CD4-positive, alpha-beta T cell treated with Interleukin-4 for 4 hours (primary cell): Measurements from ENCODE around the gene LRRC8D.
"Not testable (repeated sequence)": the region's sequence is repeated elsewhere in the genome, so short reads cannot be mapped to it uniquely, and the experiment has no call there.

ENCODE experiments used
- DNase-seq: peaks from one replicate; pipeline ENCODE4 v3.0.0-alpha.2; 2020

Gene LRRC8D

DNA sequence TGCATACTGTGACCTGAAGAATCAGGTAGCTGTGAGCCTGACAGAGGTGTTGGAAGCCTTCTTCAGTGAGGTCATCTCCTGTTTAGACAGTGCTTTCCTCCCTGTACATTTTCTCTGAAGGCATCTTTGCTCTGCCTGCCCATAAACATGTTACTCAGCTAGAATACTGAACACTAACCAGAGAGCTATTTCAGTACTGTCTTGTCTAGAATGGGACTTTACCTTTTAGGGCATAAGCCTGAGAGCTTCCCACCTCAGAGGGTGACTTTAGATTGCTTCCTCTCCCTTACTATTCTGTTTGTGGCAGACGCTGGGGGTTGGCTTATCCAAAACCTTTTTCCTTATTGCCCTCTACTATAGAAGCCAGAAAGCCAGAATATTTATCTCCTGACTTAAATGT lies 150.8 kb downstream of the LRRC8D start:
- no peak for DNase-seq

DNA sequence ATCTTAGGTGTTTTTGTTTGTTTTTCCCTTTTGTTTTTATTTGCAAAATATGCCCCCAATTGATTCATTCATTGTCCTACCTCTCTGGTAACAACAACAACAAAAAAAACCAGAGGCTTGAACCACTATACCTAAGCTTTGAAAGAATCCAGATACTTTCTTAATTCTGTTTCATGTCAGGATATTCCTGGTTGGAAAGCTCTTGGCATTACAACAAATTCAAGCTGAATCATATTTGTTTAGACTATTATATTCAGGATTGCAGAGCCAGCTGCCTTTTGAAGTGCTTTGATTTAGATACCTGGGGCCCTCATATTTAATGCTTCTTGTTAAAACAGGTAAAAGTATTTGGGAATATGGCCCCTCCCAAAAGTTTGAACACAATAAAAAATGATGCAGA lies 151.2 kb downstream of the LRRC8D start:
- no peak for DNase-seq

DNA sequence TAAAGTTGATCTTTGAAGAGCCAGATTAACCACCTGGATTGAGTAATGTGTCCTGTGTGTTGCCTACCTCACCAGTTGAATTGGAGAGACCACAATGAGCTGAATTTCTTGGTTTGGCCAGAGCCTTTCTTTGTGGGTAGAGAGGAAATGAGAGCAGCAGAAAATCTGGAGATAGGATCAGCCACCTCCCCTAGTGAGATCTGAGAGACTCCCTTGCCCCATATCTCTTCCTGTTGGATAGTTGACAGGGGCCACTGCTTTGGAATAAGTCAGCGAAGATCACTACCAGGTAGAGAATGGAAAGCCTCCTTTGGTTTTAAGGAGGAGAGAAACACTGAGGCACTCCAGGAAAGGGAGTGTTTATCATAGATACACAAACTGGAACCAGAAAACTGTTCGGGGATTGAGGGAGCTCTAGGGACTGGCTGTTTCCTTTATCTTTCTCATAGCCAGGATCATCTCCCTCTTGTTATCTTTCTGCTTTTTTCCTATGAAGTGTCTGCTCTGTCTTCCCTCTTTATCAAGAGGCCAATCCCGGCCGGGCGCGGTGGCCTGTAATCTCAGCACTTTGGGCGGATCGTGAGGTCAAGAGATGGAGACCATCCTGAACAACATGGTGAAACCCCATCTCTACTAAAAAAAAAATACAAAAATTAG lies 152.8 kb downstream of the LRRC8D start:
- no peak for DNase-seq

DNA sequence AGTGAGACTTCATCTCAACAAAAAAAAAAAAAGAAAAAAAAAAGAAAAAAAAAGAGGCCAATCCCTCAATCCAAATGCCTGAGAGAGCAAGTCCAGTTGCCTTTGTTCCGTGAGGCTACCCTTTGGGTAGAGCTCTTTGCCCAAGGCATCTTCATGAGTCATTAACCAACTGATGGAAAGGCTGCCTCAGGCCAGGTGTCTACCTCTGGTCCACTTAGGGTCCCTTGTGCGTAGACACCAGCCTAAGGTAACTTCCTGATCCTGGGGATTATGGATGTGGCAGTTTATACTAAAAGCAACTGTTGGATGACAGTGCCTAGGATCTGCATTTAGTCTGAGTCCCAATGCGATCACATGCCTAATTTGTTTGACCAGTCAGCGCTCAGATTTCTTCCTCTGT lies 153.4 kb downstream of the LRRC8D start:
- DNase-seq = no peak

DNA sequence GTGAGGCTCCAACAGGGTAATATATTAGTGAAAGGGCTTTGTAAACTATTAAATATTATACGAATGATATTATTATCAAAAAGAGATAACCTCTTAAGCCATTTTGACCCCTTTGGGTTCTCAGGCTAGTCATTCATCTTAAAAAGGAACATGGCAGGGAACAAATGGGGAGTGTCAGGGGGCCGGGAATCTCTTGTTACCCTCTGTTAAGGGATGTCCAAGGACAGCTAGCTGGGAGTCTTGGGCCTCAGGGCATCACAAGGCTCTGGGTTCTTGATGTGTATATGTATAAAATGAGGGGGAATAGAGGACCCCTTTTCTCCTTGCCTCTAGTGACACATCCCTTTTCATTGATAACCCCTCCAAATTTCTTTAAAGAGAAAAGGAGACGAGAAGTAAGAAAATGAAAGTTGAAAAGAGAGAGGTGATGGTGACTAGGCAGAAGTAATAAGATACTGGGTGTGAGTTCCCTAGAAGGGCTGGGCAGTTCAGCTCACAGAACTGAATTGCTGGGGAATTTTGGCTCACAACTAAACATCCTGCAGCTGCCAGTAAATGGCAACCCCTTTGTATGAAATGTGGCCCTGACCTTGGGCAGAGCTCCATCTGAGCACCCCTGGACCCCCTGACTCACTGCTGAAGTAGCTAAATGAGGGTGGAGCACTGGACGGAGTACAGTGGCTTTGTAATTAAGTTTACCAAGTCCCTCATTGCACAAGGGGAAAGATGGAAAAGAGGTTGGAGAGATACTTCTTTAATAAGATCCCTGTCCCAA lies 154.1 kb downstream of the LRRC8D start:
- DNase-seq = no peak

DNA sequence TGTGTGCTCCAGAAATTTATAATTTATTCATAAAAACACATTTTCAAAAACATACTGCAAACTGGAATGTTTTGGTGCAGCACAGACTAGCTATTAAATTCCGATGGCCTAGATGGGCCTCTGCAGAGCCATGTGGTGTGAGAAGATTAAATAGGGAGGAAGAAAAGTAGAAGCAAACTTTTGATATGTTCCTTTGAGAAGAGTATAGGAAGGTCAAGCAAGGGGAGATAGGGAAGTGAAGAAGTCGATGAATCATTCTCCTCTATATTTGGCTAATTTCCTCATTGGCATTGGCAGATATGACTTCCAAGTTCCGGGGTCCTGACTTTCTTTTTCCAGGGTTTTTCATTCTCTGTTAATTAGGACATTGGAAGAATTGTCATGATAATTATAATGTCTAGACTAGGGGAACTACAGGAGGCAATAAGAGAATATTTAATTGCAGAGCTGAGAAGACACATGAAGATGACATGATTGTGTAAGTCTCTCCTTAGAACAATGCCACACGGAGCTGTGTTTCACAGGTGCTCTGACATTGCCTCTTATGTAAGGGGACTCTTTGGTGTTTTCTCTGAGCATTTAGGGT lies 154.8 kb downstream of the LRRC8D start:
- DNase-seq = no peak

DNA sequence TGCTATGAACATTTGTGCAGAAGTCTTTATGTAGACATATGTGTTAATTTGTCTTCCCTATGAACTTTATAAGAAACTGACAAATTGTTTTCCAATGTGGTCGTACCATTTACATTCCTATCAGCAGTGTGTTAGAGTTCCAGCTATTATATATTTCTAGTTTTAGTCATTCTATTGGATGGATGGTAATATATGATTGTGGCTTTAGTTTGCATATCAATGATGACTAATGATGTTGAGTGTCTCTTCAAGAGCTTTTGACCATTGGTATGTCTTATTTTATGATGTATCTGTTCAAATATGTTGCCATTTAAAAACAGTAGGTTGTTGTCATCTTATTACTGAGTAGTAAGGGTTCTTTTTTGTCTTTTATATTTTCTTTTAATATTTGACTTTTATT lies 157.9 kb downstream of the LRRC8D start:
- no peak for DNase-seq

DNA sequence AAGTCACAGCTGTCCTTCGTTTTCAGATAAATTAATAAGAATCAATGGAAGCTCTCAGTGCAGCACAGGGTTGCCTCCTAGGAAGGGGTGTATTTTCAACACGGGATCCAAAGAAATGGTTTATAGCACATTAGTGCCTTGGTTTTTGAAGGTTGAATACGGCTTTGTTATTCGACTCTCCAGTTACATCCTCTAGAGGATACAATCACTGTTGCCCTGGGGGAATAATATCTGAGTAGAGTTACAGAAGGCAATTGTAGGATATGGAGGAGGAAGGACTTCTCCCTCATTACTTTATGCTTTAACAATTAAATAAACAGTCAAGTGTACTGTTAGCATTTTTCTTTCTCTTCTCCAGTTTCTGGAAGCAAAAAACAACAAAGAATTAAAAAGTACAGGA lies 159.8 kb downstream of the LRRC8D start:
- no peak for DNase-seq

DNA sequence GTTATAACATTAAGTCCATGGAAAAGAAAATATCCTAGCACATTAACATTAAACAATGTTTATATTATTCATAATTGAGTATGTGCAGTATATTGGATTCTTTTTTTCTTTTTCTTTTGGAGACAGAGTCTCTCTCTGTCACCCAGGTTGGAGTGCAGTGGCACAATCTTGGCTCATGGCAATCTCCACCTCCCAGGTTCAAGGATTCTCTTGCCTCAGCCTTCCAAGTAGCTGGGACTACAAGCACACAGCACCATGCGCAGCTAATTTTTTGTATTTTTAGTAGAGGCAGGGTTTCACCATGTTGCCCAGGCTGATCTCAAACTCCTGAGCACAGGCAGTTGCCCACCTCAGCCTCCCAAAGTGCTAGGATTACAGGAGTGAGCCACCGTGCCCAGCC lies 162.0 kb downstream of the LRRC8D start:
- DNase-seq = not testable (repeated sequence)

DNA sequence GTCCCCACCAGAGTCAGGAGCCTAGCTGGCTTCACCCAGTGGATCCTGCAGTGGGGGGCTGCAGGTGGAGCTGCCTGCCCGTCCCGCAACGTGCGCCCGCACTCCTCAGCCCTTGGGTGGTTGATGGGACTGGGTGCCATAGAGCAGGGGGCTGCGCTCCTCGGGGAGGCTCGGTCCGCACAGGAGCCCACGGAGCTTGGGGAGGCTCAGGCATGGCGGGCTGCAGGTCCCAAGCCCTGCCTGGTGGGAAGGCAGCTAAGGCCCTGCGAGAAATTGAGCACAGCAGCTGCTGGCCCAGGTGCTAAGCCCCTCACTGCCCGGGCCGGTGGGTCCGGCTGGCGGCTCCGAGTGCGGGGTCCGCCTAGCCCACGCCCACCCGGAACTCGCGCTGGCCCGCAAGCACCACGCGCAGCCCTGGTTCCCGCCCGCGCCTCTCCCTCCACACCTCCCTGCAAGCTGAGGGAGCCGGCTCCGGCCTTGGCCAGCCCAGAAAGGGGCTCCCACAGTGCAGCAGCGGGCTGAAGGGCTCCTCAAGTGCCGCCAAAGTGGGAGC lies 163.8 kb downstream of the LRRC8D start:
- not testable (repeated sequence) for DNase-seq

DNA sequence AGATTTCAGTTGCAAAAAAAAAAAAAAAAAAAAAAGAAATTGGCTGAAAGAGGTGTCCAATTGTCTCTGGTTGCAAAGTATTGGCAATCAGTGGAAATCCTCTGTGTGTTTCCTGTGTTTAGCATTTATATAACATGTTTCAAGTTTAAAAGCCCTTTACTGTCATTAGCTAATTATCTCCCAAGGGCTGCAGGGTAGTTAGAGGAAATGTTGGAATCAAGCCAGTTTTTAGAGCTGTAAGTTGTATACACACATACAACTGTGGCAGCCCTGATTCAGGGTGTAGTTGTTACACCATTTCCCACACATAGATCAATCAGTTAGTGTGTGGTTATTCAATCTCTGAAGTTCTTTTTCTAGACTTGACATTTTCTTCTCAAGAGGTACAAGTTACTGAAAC lies 165.2 kb downstream of the LRRC8D start:
- no peak for DNase-seq
